ENCODE results near the gene C9orf50. TPM values are rescaled to one million over a fixed set of nuclear protein-coding genes. Genes with fewer than 3 reads are reported as not detected.

The C9orf50 gene
- total RNA-seq, 2 experiments from 2014 or later = not detected

GRCh38 chr9:129570450-129571297, 50.2 kb downstream of the C9orf50 start:
- Histone ChIP-seq H3K27ac (ENCODE audit: low read depth in 1 of 2, low read length in 2 of 2) (no peak overlapping the region), H3K4me3 (ENCODE audit: low read length) (no peak overlapping the region), H3K27me3 (ENCODE audit: control insufficient read depth in 1 of 2, insufficient read depth in 2 of 2, low read length in 2 of 2) (peaks cover 22 to 24% of the 10 kb centered on the region in 2 experiments), H3K36me3 (ENCODE audit: insufficient read depth, low read length) (no peaks in the 10 kb centered on the region), H3K9me3 (ENCODE audit: control insufficient read depth in 1 of 2, insufficient read depth in 1 of 2, low read length in 2 of 2) (no peaks in the 10 kb centered on the region), H3K4me1 (ENCODE audit: insufficient read depth, low read length) (peaks cover 22% of the 10 kb centered on the region)
- ChIA-PET CTCF (interaction anchor here (0.8 kb wide), 1 partner anchor 439 kb away, joined by 3 read pairs; no protein-coding TSS in a partner anchor), POLR2A (no interaction called here)
- peaks cover 13% of the 10 kb centered on the region for H3K4me1 Mint-ChIP-seq (ENCODE audit: low read depth)
- H3K4me3 Mint-ChIP-seq = no peak overlapping the region
- intact Hi-C loops (cut with DNase I, micrococcal nuclease) = no loop called here
- DNase-seq = no peak
- H3K9me3 Mint-ChIP-seq = no peaks in the 10 kb centered on the region
- H3K36me3 Mint-ChIP-seq (ENCODE audit: low read depth) = no peaks in the 10 kb centered on the region
- no peak for ATAC-seq (ENCODE audit: poor library complexity)
- H3K27ac Mint-ChIP-seq = no peak overlapping the region
- peaks cover 30% of the 10 kb centered on the region for H3K27me3 Mint-ChIP-seq
- no peak for TF ChIP-seq CTCF (IDR thresholded peaks at IDR 0.05)

DNA sequence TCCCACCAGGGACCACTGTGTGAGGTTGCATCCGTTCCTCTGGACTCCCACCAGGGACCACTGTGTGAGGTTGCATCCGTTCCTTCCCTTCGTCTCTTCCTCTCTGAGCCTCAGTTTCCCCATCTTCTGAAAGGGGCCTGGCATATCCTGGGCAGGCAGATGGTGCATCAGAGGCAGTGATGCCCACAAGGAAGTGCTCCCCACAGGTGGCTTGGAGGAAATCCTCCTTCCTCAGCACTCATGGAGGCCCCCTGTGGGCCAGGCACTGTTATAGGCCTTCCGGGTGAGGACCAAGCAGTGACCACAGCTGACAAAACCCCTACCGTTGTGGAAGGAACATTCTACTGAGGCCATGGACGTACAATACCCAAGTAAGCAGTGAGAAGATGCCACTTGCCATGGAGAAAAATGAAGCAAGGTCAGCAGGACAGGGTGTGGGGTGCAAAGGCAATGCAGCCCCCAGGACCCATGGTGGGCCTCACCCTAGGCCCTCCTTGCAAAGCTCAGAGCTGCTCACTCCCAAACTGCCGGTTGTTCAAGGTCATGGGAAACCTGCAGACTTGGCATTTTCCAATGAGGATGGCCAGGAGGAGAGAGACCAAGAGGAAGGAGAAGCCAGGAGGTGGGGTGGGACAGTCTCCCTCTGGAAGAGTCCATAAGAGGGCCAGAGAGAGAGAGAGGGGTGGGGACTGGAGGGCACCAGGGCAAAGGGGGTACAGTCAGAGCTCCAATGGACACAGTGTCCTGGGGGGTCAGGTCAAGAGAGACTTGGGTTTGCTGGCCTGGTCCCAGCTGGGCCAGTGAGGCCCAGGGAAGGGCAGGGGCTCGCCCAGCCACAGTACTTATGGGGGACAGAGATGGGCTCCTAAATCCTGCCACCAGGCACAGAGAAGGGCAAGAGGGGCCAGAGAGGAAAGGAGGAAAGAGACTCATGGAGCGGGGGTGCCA, 51.1 kb downstream of the C9orf50 start:
- Histone ChIP-seq H3K27me3 (ENCODE audit: control insufficient read depth in 1 of 2, insufficient read depth in 2 of 2, low read length in 2 of 2) (peaks cover 22 to 24% of the 10 kb centered on the region in 2 experiments), H3K36me3 (ENCODE audit: insufficient read depth, low read length) (no peaks in the 10 kb centered on the region), H3K27ac (ENCODE audit: low read depth in 1 of 2, low read length in 2 of 2) (no peak overlapping the region), H3K9me3 (ENCODE audit: control insufficient read depth in 1 of 2, insufficient read depth in 1 of 2, low read length in 2 of 2) (no peaks in the 10 kb centered on the region), H3K4me3 (ENCODE audit: low read length) (peak overlapping the region; percentile 24), H3K4me1 (ENCODE audit: insufficient read depth, low read length) (peaks cover 22% of the 10 kb centered on the region)
- intact Hi-C loops (cut with DNase I, micrococcal nuclease) = loop anchor here in 1 of 2 experiments (5.0 kb wide), 1 partner anchor 247 kb away; no protein-coding TSS in a partner anchor
- H3K4me1 Mint-ChIP-seq (ENCODE audit: low read depth) = peaks cover 13% of the 10 kb centered on the region
- POLR2A ChIA-PET = interaction anchor here (1.1 kb wide), 1 partner anchor 10 kb away, joined by 3 read pairs; no protein-coding TSS in a partner anchor
- no peak for TF ChIP-seq CTCF (IDR thresholded peaks at IDR 0.05)
- DNase-seq = peak in 3 of 14 experiments; percentile 28 to 39 (median 35)
- peak overlapping the region; percentile 77 for H3K4me3 Mint-ChIP-seq
- no peaks in the 10 kb centered on the region for H3K36me3 Mint-ChIP-seq (ENCODE audit: low read depth)
- CTCF ChIA-PET = no interaction called here
- ATAC-seq (ENCODE audit: poor library complexity) = no peak
- peaks cover 30% of the 10 kb centered on the region for H3K27me3 Mint-ChIP-seq
- no peaks in the 10 kb centered on the region for H3K9me3 Mint-ChIP-seq
- no peak overlapping the region for H3K27ac Mint-ChIP-seq
